Spleen (tissue), 11 donors: Measurements from ENCODE around the gene PARD3. TPM values are rescaled to one million over a fixed set of nuclear protein-coding genes. Genes with fewer than 3 reads are reported as not detected.

ENCODE experiments used
- DNase-seq: peaks from one replicate; pipeline ENCODE4 v3.0.0-alpha.2; 2020
- H3K27ac ChIP-seq, 8 donors: fragments of 200-600 bp; sonication (generic) in 7 of 8; 1 replicate in 4 of 8; 2 replicates in 4 of 8; pipeline versions ENCODE4 v1.5.0 to v1.8.0; 2016 to 2021; ENCODE audit warnings: inconsistent platforms in 4 of 8, mild to moderate bottlenecking in 4 of 8, moderate library complexity in 1 of 8
- H3K27me3 ChIP-seq, 7 donors: fragments of 200-600 bp; sonication (generic) in 6 of 7; replicated peaks in 1 of 7; 1 replicate in 4 of 7; 2 replicates in 3 of 7; pipeline versions ENCODE4 v1.5.0 to v1.8.0; 2016 to 2021; ENCODE audit warnings: inconsistent platforms in 3 of 7, mild to moderate bottlenecking in 1 of 7
- H3K36me3 ChIP-seq, 6 donors: fragments of 200-600 bp; sonication (generic) in 5 of 6; 1 replicate in 4 of 6; 2 replicates in 2 of 6; pipeline versions ENCODE4 v1.5.0 to v1.8.0; 2016 to 2021; ENCODE audit warnings: inconsistent platforms in 2 of 6
- H3K4me1 ChIP-seq, 6 donors: fragments of 200-600 bp; sonication (generic) in 5 of 6; 1 replicate in 3 of 6; 2 replicates in 3 of 6; pipeline versions ENCODE4 v1.5.0 to v1.8.0; 2016 to 2021; ENCODE audit warnings: inconsistent platforms in 3 of 6
- H3K4me3 ChIP-seq, 8 donors: fragments of 200-600 bp; sonication (generic) in 7 of 8; 1 replicate in 4 of 8; 2 replicates in 4 of 8; pipeline versions ENCODE4 v1.5.0 to v1.8.0; 2016 to 2021; ENCODE audit warnings: inconsistent platforms in 4 of 8, mild to moderate bottlenecking in 4 of 8, moderate library complexity in 2 of 8
- H3K9me3 ChIP-seq, 8 donors: fragments of 200-600 bp; sonication (generic) in 7 of 8; 1 replicate in 4 of 8; 2 replicates in 4 of 8; pipeline versions ENCODE4 v1.5.0 to v1.8.0; 2016 to 2021; ENCODE audit warnings: inconsistent platforms in 4 of 8
- CTCF ChIP-seq, 11 experiments: fragments of 200-600 bp in 7 of 11; fragments of 450-650 bp in 4 of 11; sonication (generic) in 4 of 11; IDR thresholded peaks in 8 of 11; conservative IDR thresholded peaks in 3 of 11; 1 replicate in 7 of 11; 2 replicates in 4 of 11; pipeline versions ENCODE4 v1.4.0 to v1.8.0; 2016 to 2021; ENCODE audit warnings: antibody characterized with exemption in 11 of 11, inconsistent platforms in 4 of 11, mild to moderate bottlenecking in 1 of 11
- POLR2A ChIP-seq, 3 donors: fragments of 450-650 bp; IDR thresholded peaks; one replicate each; pipeline ENCODE4 v1.5.1; 2017; ENCODE audit warnings: antibody characterized with exemption in 3 of 3, mild to moderate bottlenecking in 1 of 3
- POLR2AphosphoS5 ChIP-seq, 3 donors: sonication (generic); formaldehyde crosslinking; IDR thresholded peaks; one replicate each; pipeline ENCODE4 v1.5.1; 2017; ENCODE audit warnings: antibody characterized with exemption in 3 of 3
- WGBS, 5 donors: extraction: QIAGEN DNeasy Blood & Tissue Kit in 3 of 5; methylation state at CpG; one replicate each; pipeline versions ENCODE4 v1.1.5 to v1.1.7; 2013 to 2018; 5-methylcytosine and 5-hydroxymethylcytosine counted together
- intact Hi-C: fragments of 100-400 bp; cut with DNase I; formaldehyde crosslinking; loops from one replicate; pipeline ENCODE4 v1.15.0; 2023; ENCODE audit warnings: low total_unique reads
- polyA plus RNA-seq, 3 donors: library from polyadenylated mRNA; stranded (reverse); fragments of 200-250 nt; gene quantifications; one replicate each; pipeline ENCODE4 v1.2.1, GENCODE V29; 2013
- total RNA-seq, 7 donors: library from RNA; depleted of rRNA in 3 of 7; stranded (reverse); fragments of >200 nt in 3 of 7; fragmentation: NEBNext Ultra II Directional in 4 of 7; extraction: Animal tissue kit (Norgen Biotek cat#: 25700) in 4 of 7; gene quantifications; one replicate each; pipeline versions ENCODE4 v1.1.0 to v1.2.1, GENCODE V29; 2016 to 2021
- donor health status: healthy with polysubstance abuse.
- donor health status: DM: no; HTN: no; CAD: no; lungs with moderate emphysema.
- donor health status: DM: no; HTN: no; CAD: no.
- donor health status: Bipolar disorder and iron deficiency.
- donor health status: healthy.
- donor health status: DM: no; HTN: no; CAD: no.
- donor health status: DM: yes; HTN: yes; CAD: no.

The PARD3 gene
- total and polyA plus RNA-seq, 10 donors, result 2.8 to 18.9 (median 10.8) TPM

- H3K4me1 ChIP-seq, result no peaks in the 10 kb centered on the region
- 89 to 98% (median 95%) methylated on average over 3 of the region's 3 CpGs for WGBS, 5 donors
- DNase-seq, result no peak
- H3K9me3 ChIP-seq, result peaks cover 0 to 6% (median 0%) of the 10 kb centered on the region in 8 donors
- no peaks in the 10 kb centered on the region for H3K36me3 ChIP-seq
- H3K27ac ChIP-seq, result no peak overlapping the region
- no peak overlapping the region for H3K4me3 ChIP-seq
- TF ChIP-seq POLR2A (IDR thresholded peaks at IDR 0.05), result no peak
- no peak for TF ChIP-seq CTCF (IDR thresholded peaks at IDR 0.05 in 8 of 11, conservative IDR thresholded peaks at IDR 0.05 in 3 of 11)
- no peak for TF ChIP-seq POLR2AphosphoS5 (IDR thresholded peaks at IDR 0.05)
- intact Hi-C loops, result no loop called here
- H3K27me3 ChIP-seq, result no peaks in the 10 kb centered on the region
Measured at GRCh38 chr10:34369120-34369519, 446.0 kb downstream of the PARD3 start.

DNA sequence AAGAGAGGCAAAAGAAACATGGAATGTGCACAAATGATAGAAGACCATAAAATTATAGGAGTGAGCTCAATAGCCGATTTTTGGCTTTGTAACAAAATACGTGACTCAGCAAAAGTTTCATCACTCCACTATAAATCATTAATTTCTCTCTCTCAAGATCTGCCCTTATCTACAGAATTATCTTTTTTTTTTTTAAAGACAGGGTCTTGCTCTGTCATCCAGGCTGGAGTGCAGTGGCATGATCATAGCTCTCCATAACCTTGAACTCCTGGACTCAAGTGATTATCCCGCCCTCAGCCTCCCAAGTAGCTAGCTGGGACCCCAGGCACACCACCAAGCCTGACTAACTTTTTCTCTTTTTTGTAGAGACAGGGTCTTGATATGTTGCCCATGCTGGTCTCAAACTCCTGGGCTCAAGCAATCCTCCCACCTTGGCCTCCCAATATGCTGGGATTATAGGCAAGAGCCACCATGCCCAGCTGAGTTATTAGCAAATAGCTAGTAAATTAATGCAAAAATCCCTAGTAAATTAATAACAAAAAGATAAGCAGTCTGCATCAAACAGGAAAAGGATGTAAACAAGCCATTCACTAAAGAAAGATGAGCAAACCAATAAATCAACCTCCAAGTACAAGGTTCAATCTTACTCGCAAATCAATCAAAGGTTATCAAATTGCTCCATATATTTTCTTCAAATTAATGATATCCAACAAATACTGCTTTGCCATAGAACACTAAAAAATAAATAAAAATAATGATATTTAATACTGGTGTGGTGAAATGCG is 450.7 kb downstream of the PARD3 start:
- intact Hi-C loops, result no loop called here
- H3K27me3 ChIP-seq, result no peaks in the 10 kb centered on the region
- H3K4me1 ChIP-seq, result no peaks in the 10 kb centered on the region
- WGBS, 5 donors, result 84 to 93% (median 88%) methylated on average over 5 of the region's 5 CpGs
- no peak overlapping the region for H3K4me3 ChIP-seq
- no peak for TF ChIP-seq CTCF (IDR thresholded peaks at IDR 0.05 in 8 of 11, conservative IDR thresholded peaks at IDR 0.05 in 3 of 11)
- TF ChIP-seq POLR2AphosphoS5 (IDR thresholded peaks at IDR 0.05), result no peak
- TF ChIP-seq POLR2A (IDR thresholded peaks at IDR 0.05), result no peak
- no peak for DNase-seq
- H3K36me3 ChIP-seq, result no peaks in the 10 kb centered on the region
- H3K27ac ChIP-seq, result no peak overlapping the region
- no peaks in the 10 kb centered on the region for H3K9me3 ChIP-seq

DNA sequence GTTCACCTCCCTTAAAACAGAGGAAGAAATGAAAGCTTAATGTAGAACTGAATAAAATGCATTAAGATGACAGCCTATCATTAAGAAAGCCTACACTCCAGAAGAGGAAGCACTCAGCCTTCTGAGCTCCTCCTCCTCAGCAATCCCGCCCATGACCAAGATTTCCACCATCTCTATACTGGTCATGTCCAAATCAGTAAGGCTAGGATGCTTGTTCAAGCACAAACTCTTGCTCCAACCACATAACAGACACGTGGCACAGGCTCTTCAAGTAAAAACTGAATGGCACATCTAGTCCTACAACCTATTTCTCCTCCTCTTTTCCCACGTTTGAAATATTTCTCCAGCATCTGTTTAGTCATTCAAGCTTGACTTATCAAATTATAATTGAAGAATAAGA is 454.1 kb downstream of the PARD3 start:
- no peak overlapping the region for H3K4me3 ChIP-seq
- 68 to 86% (median 75%) methylated on average over 3 of the region's 3 CpGs for WGBS, 5 donors
- H3K27me3 ChIP-seq, result no peaks in the 10 kb centered on the region
- no peaks in the 10 kb centered on the region for H3K36me3 ChIP-seq
- no peaks in the 10 kb centered on the region for H3K4me1 ChIP-seq
- DNase-seq, result no peak
- intact Hi-C loops, result no loop called here
- no peak for TF ChIP-seq POLR2AphosphoS5 (IDR thresholded peaks at IDR 0.05)
- no peak for TF ChIP-seq POLR2A (IDR thresholded peaks at IDR 0.05)
- no peak for TF ChIP-seq CTCF (IDR thresholded peaks at IDR 0.05 in 8 of 11, conservative IDR thresholded peaks at IDR 0.05 in 3 of 11)
- no peak overlapping the region for H3K27ac ChIP-seq
- no peaks in the 10 kb centered on the region for H3K9me3 ChIP-seq

GRCh38 chr10:34359435-34359813 is 455.7 kb downstream of the PARD3 start:
- Histone ChIP-seq H3K27ac (no peak overlapping the region), H3K4me3 (no peak overlapping the region), H3K27me3 (no peaks in the 10 kb centered on the region), H3K36me3 (no peaks in the 10 kb centered on the region), H3K4me1 (no peaks in the 10 kb centered on the region), H3K9me3 (no peaks in the 10 kb centered on the region)
- intact Hi-C loops, result no loop called here
- no peak for DNase-seq
- WGBS, 5 donors, result 85 to 96% (median 91%) methylated on average over 4 of the region's 4 CpGs
- TF ChIP-seq POLR2A (IDR thresholded peaks at IDR 0.05) (no peak), CTCF (IDR thresholded peaks at IDR 0.05 in 8 of 11, conservative IDR thresholded peaks at IDR 0.05 in 3 of 11) (no peak), POLR2AphosphoS5 (IDR thresholded peaks at IDR 0.05) (no peak)
